K562 (cell line): Measurements from ENCODE around the gene EFNA5.

Experiments
- JUNB ChIP-seq: fragments of 450-650 bp; formaldehyde crosslinking; conservative IDR thresholded peaks from 2 replicates; pipeline ENCODE4 v1.4.0; 2020; ENCODE audit warnings: mild to moderate bottlenecking
- RBM25 ChIP-seq: fragments of 200-400 bp; formaldehyde crosslinking; IDR thresholded peaks from 2 replicates; pipeline ENCODE4 v1.6.1; 2018; ENCODE audit warnings: low read length, low read depth, moderate library complexity; ENCODE audit not compliant: severe bottlenecking

DNA sequence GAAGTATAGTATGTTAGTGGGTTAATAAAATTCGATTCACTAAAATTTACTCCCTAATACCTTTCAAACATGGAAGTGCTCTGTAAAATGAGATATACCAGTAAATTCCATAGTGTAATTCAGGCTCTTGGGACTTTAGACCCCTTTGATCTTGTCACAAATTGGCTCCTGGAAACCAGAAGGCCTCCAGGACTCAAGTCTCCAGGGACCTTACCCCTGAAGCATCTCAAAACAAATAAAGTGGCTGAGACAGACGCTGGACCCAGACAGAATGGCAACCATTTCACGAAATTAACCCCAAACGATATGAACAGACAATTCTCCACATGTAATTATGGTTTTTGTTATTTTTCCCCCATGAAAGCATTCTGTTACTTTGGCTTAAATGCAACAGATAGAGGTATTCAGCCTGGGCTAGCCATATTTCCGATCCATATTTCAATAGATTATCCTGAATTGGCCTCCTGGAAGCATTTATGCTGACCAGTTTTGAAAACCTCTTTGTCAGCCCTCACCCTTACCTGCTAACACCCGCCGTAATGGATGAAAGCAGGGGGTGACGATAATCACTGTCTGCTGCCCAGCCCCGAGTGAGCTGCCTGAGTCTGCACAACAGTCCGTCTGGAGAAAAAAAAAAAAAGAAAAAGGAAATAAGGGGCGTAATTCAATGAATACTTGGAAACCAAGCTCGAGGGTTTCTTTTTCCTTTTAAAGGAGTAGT is 34.1 kb upstream of the EFNA5 start:
- TF ChIP-seq JUNB (CRISPR knock-in tag) (no peak), RBM25 (no peak)
